Activated CD4-positive, alpha-beta T cell treated with anti-CD3 and anti-CD28 coated beads, Interleukin-2, amount 50 U/mL, for 4 hours (primary cell): ENCODE measurements around the gene TPD52L1.

Source experiments
- DNase-seq, 2 experiments: peaks; one replicate each; pipeline ENCODE4 v3.0.0-alpha.2; 2020

Gene TPD52L1

DNA sequence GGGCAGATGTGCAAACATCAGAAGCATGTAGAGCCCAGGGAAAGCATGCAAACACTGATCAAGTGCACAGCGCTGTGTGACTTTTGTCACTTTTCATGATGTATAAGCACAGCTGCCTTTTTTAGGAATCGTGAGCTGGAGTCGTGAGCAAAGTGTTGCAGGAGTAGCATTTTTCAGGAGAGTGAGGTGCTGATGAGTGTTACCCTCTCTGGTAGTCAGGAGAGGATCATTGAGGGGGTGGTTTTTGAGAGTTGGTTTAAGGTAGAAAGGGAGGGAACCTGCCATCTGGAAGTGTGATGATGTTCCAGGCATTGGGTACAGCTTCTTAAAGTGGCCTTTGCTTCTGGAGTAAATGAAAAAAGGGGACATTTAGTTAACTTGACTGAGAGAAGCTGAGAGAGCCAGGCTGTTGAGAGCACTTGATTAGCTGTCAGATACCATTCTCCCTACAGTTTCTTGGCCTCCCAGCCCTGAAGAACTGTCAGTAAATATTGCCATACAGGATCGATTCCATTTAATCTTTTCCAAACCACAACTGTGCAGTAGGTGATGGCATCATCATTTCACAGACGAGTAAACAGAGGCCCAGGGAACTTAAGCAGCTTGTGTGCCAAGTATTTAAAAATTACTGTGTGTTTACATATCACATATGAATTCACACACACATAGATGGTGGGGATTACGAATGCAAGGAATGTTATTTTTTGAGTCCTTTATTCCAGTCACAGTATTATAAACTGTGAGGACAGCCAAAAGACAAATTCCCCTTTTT, 28.9 kb downstream of the TPD52L1 start:
- DNase-seq: no peak

DNA sequence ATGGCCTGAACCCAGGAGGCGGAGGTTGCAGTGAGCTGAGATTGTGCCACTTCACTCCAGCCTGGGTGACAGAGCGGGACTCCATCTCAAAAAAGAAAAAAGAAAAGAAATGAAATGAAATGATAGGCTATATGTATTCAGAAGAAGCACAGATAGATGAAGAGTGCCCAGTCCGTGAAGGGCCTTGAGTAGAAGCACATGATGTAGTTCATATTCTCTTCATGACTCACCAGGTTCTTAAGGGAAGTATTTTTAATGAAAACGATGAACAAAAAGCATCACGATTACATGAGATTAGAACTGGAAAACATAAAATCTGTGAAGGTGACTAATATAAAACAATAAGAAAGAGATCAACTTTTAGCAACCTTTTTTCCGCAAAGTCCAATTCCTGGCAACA, 29.8 kb downstream of the TPD52L1 start:
- DNase-seq: no peak

DNA sequence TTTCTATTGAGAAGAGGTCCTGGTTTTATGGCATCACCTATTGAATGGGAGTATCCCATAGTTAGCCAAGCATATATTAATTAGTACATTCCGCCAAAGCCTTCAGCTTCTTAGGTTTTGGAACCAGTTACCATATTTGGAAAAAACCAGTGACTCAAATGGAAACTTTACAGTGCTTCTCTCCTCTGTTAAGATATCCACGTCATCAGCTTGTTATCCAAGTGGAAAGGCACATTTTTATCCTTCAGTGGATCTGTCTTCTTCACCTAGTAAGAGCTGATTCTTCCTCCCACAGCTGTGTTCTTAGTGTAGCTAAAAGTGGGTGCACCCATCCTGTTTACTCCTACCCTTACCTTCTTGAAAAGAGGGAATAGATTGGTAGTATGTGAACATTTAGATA, 34.5 kb downstream of the TPD52L1 start:
- no peak for DNase-seq

DNA sequence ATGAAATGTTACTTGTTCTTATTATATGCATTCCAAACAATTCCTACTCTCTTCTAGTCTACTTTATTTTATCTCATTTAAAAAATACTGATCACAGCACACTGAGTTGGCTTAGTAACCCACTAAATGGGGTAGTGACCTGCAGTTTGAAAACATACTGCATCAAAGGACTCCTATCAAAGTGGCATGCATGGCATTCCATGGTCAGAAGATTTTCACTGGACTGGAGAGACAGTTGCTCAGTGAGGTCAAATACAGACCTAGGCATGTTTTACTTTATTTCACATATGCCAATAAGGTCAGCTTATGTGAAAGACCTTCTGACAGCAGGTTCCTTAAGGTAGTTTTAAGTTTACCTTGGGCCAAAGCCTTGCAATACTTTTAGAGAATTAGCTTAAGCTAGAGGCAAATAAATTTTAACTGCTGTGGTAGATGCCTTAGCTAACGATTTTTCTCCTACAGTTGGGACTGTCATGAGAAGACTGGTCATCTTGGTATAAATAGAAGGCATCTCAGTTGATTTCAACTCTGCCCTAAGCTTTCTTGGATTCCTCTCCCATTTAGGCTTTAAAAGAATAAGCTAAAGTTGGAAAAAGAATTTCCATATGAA, 35.1 kb downstream of the TPD52L1 start:
- no peak for DNase-seq

DNA sequence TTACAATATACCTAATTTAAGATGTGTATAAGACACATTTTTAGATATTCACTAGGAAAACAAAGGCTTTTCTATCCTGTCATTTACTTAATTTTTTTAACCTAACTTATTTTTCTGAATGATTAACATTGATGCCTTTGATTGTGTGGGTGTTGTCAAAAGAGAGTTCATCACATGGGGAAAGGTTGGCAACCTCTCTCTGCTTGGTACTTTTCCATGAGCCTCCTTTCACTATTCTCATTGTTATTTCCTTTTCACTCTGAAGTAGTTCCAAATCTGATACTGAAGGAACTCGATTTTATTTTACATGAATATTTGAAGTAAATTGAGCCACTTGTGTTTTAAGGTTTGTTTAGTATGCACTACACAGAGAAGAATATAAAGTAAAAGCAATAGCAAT, 35.9 kb downstream of the TPD52L1 start:
- no peak for DNase-seq

DNA sequence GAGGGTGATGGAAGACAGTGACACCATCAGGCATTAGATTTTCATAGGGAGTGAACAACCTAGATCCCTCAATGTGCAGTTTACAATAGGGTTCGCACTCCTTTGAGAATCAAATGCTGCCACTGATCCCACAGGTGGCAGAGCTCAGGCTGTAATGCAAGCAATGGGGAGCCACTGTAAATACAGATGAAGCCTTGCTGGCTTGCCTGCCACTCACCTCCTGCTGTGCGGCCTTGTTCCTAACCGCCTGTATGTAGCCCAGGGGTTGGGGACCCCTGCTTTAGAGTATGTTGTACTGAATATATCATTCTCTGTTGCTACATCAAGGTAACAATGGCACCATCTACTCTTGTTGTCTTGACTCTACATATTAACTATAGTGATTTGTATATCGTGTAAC, 37.1 kb downstream of the TPD52L1 start:
- no peak for DNase-seq

DNA sequence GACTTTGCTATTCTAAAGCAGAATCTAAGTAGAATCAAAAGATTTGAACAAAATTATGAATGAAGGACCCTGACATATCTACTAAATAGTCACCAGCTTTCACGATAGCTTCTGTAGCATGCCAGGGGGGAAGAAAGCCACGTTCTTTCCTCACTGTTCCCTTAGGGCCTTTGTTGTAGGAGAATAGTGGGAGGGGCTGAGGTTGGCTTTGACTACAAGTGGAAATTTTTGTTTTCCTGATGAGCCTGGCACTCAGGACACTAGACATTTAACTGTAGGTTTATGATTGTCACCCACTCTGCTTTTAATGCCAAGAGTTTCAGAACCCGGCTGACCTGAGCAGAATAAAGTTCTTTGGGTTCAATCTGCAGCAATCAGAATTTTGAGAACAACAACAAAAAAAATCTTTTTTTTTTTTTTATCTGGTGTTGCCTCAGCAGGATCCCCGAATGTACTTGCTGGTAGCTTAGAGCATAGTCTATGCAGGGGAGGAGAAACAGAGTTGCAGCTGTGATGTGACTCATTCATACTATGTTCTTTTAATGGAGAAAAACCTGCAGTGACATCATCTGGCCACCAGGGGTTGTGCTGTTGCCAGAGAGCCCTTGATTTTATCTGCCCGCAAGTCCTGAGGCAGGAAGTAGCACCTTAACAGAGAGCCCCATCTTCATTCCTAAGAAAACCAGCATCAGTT, 38.5 kb downstream of the TPD52L1 start:
- DNase-seq: peak; percentile 31 to 37

DNA sequence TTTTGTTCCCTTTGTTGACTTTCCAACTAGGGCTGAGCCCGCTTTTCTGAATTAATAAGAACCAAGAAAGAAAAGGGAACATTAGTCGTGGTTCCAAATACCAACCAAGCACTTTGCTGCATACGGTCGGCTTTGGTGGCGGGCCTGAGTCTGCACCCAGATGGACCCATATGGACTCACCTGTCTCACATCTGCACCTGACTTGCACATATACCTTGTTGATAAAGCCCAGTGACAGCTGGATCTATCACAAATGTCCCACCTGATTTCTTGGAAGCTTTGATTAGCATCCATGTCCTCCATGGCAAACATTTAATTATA, 39.0 kb downstream of the TPD52L1 start:
- no peak for DNase-seq

DNA sequence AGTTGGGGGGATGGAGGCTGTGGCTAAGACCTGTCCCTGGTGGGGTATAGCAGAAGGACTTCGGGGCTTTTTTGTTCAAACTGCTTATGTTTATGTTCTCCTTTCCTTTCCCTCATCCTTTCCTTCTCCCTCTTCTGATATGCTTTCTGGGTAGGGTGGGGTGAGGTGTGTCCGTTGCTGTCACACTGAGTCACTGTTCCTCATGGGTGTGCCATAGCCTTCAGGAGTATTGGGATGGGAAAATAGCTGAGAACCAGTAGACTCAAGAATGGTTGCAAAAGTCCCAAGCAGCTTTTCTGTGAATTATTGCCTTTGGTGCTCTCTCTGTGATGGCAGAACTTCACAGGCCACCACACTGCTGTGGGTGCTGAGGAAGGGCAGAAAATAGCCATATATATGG, 39.6 kb downstream of the TPD52L1 start:
- no peak for DNase-seq

DNA sequence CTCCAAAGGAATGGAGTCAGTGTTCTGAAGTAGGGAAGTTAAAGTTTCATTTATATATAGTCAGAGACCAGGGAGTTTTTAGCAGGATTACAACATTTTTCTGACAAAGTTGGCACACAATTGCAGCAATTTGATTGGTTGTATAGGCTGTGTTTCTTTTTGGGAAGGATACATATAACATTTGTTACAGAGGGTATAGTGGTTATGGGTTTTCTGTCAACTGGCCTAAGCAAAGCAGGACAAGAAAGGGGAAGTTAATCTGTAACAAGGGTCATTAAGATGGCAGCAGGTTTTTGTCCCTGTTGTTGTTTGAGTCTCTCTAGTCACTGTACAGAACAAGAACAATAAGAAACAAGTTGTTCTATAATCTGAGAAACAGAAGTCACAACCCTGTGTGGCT, 41.4 kb downstream of the TPD52L1 start:
- no peak for DNase-seq

DNA sequence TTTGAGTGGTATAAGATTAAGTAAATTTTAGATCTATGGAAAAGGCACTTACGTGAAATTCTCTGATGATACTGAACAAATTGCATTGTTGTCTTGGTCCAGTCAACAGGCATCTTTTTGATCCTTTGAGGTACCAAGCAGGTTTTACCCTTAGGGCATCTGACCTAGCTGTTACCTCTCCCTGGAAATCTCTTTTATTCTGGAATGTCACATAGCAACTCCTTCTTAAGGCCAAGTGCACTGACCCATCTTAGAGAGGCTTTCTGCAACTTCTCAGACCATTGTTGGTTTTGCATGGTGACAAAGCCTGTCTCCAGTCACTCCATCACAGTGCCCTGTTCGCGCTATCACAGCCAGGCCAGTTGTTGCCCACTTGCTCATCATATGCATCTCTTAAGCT, 42.0 kb downstream of the TPD52L1 start:
- no peak for DNase-seq

DNA sequence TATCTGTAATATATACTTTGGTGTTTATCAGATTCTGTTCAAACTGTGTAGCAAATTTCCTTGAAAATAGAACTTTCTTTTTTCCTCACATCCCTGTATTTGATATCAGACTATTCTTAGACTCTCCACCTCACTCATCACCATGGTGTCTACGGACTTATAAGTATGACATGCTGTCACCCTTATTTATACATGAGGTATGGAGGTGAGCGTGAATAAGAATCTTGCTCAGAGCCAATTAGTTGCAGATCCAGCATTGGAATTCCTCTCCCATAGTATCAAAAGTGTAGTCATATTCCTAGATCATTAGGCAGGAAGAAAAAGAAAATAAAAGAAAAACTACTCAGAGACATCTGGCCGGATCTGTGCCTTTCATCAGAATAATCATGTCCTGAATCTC, 43.0 kb downstream of the TPD52L1 start:
- DNase-seq: no peak

DNA sequence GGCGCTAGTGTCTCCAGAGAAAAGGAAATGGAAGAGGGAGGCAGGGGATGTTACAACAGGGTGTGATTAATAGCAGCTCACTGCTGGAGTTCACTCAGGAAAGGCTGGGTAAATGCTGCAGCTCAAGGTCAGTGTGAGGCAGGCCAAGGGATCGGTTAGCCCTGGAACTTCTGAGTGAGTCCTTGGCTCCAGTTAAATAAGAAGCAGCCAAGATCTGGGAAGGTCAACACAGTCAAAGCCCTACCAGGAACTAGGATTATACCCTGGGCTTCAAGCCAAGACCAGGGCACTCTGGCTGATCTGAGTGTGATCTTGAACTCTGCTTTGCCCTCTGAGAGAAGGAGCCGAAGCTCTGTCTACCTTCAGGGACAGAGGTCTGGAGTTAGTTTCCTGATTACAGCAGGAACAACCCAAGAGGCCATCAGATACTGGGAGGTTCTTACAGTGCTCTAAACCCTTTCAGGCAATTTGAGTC, 44.3 kb downstream of the TPD52L1 start:
- no peak for DNase-seq

DNA sequence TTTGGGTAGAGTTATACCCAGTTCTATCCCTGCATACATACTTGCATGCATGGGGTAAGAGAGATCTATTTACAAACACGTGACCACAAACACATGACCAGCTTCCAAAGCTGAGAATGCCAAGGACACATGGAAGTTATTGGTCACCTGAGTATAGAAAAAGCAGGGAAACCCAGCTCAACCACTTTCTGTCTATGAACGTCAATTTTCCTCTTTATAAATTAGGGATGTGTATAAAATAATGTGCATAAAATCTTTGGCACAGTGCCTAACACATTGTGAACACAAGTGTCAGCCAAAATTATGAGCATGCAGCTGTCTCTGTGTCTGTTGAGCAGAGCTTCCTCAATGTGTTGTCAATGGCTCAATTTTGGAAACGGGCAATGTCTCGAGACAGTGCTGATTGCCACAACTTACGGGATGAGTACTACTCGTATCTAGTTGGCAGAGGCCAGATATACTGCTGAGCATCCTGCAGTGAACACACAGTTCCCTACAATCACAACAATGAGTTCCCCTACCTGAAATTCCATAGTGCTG, 44.9 kb downstream of the TPD52L1 start:
- no peak for DNase-seq

DNA sequence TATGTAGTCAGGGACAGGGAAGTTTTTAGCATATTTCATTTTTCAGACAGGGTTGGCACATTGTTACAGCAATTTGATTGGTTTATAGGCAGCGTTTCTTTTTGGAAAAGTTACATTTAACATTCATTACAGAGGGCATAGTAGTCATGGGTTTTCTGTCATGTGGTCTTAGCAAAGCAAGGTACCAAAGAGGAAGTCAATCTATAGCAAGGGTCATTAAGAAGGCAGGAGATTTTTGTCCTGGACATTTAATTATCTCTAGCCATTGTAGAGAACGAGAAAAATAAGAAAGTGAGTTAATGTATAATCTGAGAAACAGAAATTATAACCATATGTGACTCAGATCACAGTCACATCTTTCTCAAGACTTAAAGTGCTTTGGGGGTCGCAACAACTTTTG, 47.4 kb downstream of the TPD52L1 start:
- no peak for DNase-seq

DNA sequence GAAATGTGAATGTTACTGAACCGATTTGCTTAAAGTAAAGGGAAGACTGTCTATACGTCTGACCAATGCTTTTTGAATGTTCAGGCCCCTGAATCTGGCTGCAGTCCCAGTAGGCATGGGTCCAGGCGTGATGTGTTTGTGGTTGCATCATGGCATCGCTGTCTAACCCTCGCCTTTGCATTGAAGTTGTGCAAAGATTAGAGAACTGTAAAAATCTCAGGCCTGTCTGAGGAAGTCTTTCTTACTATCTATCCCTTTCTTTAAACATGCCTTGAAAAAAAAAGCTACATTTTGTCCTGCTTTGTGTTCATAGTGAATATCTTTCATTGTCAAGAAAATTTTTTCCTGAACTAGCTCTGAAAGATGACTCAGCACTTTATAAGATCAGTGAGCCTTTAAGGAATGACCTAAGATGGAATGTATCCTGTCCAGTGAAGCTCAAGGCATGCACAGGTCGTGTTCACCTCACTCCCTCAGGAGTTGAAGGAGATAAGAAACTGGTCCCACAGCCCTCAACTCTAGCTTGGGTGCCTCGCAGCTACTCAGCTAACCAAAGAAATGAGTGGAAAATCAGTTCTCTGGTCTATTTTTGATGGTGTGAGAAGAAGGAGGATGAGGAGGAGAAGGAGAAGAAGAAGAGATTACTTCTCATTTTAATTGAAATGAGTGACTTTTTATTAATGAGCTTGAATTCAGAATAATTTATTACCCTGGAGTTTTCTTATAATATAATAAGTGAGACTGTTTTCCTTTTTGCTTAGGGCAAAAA, 48.6 kb downstream of the TPD52L1 start:
- no peak for DNase-seq

DNA sequence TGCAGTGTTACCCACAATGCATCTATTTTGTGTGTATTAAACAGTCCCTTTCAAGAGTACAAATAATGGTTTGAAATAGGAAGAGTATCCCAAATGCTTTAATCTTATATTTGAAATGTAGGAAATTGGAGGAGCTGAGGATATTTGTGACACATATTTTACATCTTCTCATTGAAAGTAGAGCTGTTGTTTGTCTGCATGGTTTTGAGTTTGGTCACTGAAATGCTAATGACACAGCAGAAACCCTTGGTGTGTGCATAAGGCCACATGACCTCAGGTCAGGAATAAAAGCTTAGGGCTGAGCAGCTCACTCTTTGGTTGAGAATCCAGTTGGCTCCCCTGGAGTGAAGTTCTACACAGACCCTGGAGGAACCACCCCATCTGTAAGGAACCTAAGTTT, 49.8 kb downstream of the TPD52L1 start:
- DNase-seq: no peak

DNA sequence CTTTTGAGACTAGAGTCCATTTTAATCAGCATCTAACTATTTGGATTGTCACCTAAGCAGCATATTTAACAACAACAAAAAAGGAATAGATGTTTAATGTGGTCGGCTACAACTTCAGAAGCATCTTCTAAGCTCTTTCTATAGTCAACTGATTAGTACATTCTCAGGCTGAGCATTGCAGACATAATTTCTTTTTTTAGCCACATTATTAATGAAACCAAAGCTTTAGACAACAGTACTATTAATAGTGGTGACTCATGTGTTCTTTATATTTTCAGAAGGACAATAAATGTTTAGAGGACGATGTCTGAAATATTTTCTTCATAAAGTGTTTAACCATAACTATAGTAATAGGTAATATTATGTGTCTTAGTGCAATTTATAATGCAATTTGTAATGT, 52.4 kb downstream of the TPD52L1 start:
- no peak for DNase-seq

DNA sequence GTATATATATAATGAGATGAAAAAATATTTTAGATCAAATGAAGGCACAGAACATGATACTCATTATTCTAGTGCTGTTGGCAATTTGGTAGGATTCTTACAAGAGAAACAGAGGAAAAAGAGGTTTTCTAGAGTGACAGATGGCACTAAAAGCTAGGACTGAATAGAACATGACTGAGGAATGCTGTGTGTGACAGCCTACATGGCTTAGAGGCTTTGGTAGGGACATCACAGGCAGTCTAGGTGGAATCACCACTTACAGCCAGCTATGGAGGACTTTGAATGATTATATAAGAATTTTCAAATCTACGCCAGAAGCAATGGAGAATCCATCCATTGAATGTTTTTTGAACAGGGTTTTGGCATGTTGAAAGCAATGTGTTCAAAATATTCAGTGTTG, 52.8 kb downstream of the TPD52L1 start:
- no peak for DNase-seq

DNA sequence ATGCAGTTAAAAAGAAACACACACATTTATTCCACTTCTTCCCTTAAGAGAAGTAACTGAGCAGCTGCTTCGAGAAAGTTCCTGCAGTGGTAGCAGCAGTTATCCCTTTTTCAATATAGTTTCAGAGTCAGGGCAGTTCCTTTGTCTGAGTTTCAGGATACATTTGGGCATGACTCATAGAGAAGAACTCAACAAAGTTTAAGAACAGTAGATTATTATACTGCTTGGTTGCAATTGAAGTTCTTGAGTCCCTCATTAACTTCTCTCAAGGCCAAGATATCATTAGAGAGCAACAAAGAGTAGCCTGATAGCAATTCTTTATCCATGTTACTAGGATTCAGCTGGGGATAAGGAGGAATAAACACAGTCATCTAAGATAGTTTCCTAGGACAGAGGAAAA, 54.4 kb downstream of the TPD52L1 start:
- DNase-seq: no peak

DNA sequence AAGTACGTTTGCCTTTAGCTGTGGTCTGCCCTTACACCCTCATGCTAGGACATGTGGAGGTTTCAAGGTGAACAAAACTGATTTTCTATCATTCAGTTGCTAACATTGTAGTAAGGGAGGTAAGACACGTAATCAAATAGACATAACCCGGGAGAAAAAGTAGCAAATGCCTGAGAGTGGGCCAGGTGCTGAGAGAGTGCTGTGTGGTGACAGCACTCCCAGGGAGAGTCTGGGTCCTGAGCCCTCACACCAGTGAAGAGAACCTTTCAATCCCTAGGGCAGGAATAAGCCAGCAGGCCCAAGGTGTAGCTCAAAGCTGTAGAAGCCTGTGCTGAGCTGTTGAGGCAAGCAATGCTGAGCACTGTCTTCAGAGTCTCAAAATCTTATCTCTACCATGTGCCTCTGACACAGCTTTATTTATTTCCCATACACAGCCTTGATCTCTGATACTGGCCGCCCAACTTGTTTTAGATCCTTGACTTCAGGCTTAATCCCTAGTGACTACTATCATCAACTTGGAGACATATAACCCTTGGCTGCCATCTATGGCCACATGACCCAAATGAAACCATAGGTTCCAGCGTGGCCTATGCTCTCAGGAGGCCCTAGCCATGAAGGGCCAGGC, 55.2 kb downstream of the TPD52L1 start:
- DNase-seq: no peak

DNA sequence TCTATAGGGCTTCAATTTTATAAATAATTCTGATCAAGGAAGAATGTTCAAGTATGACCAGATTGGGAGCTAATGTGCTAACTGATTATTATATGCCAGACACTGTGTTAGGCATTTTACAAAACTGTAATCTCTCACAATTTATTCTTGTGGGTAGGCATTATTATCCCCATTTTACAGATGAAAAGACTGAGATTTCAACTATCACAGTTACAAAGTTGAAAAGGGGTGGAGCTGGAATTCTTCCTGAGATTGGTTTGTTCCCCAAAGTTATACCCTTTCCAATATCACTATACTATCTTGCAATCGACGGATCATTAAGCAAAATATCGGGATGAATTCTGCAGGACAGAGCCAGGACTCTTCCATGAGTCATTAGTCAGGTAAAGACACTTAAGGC, 57.1 kb downstream of the TPD52L1 start:
- no peak for DNase-seq

DNA sequence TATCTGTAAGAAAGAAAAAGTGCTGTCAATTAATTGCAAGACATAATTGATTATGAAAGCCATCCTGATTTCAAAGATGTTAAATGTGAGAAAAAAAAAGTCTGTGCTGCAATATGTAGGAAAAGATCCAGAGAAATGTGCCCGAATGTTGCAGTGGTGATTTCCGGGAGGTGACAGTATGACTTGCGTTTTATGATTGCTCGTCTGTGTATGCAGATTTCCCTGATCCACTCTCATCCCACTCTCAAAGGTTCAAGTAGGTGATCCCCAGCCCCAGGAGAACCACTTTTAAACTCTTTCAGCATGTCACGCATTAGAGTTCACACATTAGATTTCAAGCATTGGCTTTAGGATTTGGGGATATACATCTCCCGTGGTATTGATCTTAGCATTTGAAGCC, 57.8 kb downstream of the TPD52L1 start:
- no peak for DNase-seq
